ENCODE results near the gene FSTL3.
"Not testable (repeated sequence)": the region's sequence is repeated elsewhere in the genome, so short reads cannot be mapped to it uniquely, and the experiment has no call there.

FSTL3 gene

GRCh38 chr19:715347-715746 is 39.2 kb downstream of the FSTL3 start:
- DNase-seq = no peak

GRCh38 chr19:718251-718951 is 42.2 kb downstream of the FSTL3 start:
- DNase-seq = no peak

- DNase-seq = no peak
Measured at GRCh38 chr19:718991-719512, 42.9 kb downstream of the FSTL3 start.

- no peak for DNase-seq
Measured at GRCh38 chr19:719636-720344, 43.6 kb downstream of the FSTL3 start.

- DNase-seq = no peak
Measured at GRCh38 chr19:720345-721160, 44.4 kb downstream of the FSTL3 start.

GRCh38 chr19:722553-723101 is 46.4 kb downstream of the FSTL3 start:
- no peak for DNase-seq

GRCh38 chr19:723247-723646 is 47.1 kb downstream of the FSTL3 start:
- no peak for DNase-seq

- no peak for DNase-seq
Measured at GRCh38 chr19:723714-724113, 47.5 kb downstream of the FSTL3 start.

- no peak for DNase-seq
Measured at GRCh38 chr19:725461-726089, 49.4 kb downstream of the FSTL3 start.

GRCh38 chr19:726993-727956 is 51.1 kb downstream of the FSTL3 start:
- DNase-seq = no peak

GRCh38 chr19:728011-728410 is 51.8 kb downstream of the FSTL3 start:
- DNase-seq = no peak

- not testable (repeated sequence) for DNase-seq
Measured at GRCh38 chr19:729564-729963, 53.4 kb downstream of the FSTL3 start.

- no peak for DNase-seq
Measured at GRCh38 chr19:729965-730668, 53.9 kb downstream of the FSTL3 start.

GRCh38 chr19:731000-731399 is 54.8 kb downstream of the FSTL3 start:
- DNase-seq = no peak

- DNase-seq = no peak
Measured at GRCh38 chr19:732148-733069, 56.2 kb downstream of the FSTL3 start.
